ENCODE measurements around the gene TMC4. TPM values are rescaled to one million over a fixed set of nuclear protein-coding genes. Genes with fewer than 3 reads are reported as not detected.

The TMC4 gene
- total and polyA plus RNA-seq, 2 experiments from 2014 or later: 0.18 TPM; not detected in 1

DNA sequence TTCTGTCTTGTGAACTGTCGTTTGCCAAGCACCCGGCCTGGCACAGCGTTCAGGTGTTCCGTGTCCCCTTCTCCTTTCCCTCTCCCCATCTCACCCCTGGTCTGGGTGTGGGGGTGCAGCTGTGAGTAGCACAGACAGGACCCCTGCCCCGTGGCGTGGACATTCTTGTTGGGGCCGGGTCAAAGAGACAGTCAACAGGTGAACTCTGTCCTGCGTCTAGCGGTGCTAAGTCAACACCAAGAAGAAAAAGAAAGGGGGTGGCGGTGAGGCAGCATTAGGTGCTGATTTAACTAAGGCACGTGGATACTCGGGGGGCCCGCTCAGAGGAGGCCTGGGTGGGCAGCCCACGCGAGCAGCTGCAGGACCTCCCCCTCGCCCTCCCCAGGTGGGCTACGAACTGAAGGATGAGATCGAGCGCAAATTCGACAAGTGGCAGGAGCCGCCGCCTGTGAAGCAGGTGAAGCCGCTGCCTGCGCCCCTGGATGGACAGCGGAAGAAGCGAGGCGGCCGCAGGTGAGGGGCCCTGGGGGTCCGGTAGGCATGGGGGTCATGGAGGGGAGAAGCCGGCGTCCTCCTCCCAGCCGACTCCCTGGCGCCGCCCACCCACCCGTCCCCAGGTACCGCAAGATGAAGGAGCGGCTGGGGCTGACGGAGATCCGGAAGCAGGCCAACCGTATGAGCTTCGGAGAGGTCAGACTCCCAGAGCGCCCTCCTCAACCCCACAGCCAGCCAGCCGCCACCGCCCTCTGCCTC, 45.1 kb downstream of the TMC4 start:
- H2AFZ ChIP-seq: no peak overlapping the region
- H4K20me1 ChIP-seq (ENCODE audit: insufficient read depth): no peaks in the 10 kb centered on the region
- no peaks in the 10 kb centered on the region for H3K79me2 ChIP-seq (ENCODE audit: insufficient read depth)
- no peaks in the 10 kb centered on the region; the same call in 1 of the 2 replicates for H3K36me3 ChIP-seq (ENCODE audit: low read depth)
- in situ Hi-C loops (cut with MboI): no loop called here
- H3K4me2 ChIP-seq (ENCODE audit: unreplicated experiment): no peak overlapping the region
- TF ChIP-seq EZH2phosphoT487 (IDR thresholded peaks at IDR 0.05; ENCODE audit: insufficient read depth, low read depth): no peak
- TF ChIP-seq EZH2 (IDR thresholded peaks at IDR 0.05; ENCODE audit: insufficient read depth, poor library complexity, severe bottlenecking): no peak
- no peaks in the 10 kb centered on the region for H3K4me1 ChIP-seq (ENCODE audit: insufficient read depth)
- no peaks in the 10 kb centered on the region for H3K9me2 ChIP-seq (ENCODE audit: insufficient read depth)
- H3K4me3 ChIP-seq: no peak overlapping the region
- DNase-seq: no peak
- H3K27ac ChIP-seq: no peak overlapping the region
- no peaks in the 10 kb centered on the region for H3K9me3 ChIP-seq (ENCODE audit: low read depth)
- 93 to 94% methylated on average over 25 to 44 of the region's 44 CpGs for WGBS, 2 experiments (ENCODE audit: low coverage in 1 of 2, low lambda C conversion rate in 2 of 2, missing lambda C conversion rate in 2 of 2)
- H3K27me3 ChIP-seq (replicated peaks; ENCODE audit: insufficient read depth): no peaks in the 10 kb centered on the region
- no peak overlapping the region for H3K9ac ChIP-seq
- H3F3A ChIP-seq (ENCODE audit: insufficient read depth): no peaks in the 10 kb centered on the region

DNA sequence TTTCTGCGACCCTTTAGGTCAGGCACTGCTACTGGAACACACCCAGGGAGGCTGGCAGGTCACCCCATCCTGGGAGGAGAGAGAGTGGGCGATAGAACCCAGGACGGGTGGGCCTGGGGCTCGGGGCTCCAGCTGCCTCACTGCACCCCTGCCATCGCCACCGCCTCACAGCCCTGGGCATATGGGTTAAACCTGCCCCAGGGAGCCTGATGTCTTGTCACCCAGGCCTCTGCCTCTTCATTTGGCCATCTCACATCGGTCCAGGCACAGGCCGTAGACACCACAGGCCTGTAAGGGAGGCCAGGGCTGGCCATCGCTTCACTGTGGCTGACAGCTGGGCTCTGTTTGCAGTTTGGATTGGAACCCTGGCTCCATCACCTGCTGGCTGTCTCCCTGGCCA, 47.2 kb downstream of the TMC4 start:
- no peaks in the 10 kb centered on the region for H4K20me1 ChIP-seq (ENCODE audit: insufficient read depth)
- no peaks in the 10 kb centered on the region for H3K9me2 ChIP-seq (ENCODE audit: insufficient read depth)
- H3K79me2 ChIP-seq (ENCODE audit: insufficient read depth): no peaks in the 10 kb centered on the region
- no peaks in the 10 kb centered on the region for H3K36me3 ChIP-seq (ENCODE audit: low read depth)
- no peaks in the 10 kb centered on the region for H3K27me3 ChIP-seq (replicated peaks; ENCODE audit: insufficient read depth)
- no peak overlapping the region for H3K9ac ChIP-seq
- H3K4me3 ChIP-seq: no peak overlapping the region
- H3K9me3 ChIP-seq (ENCODE audit: low read depth): no peaks in the 10 kb centered on the region
- TF ChIP-seq EZH2 (IDR thresholded peaks at IDR 0.05; ENCODE audit: insufficient read depth, poor library complexity, severe bottlenecking) (no peak), EZH2phosphoT487 (IDR thresholded peaks at IDR 0.05; ENCODE audit: insufficient read depth, low read depth) (no peak)
- H3K4me2 ChIP-seq (ENCODE audit: unreplicated experiment): no peak overlapping the region
- 87 to 88% methylated on average over 9 of the region's 9 CpGs for WGBS, 2 experiments (ENCODE audit: low coverage in 1 of 2, low lambda C conversion rate in 2 of 2, missing lambda C conversion rate in 2 of 2)
- no peak overlapping the region for H3K27ac ChIP-seq
- no peak overlapping the region for H2AFZ ChIP-seq
- no peaks in the 10 kb centered on the region for H3F3A ChIP-seq (ENCODE audit: insufficient read depth)
- no peak for DNase-seq
- no peaks in the 10 kb centered on the region for H3K4me1 ChIP-seq (ENCODE audit: insufficient read depth)
- in situ Hi-C loops (cut with MboI): no loop called here

DNA sequence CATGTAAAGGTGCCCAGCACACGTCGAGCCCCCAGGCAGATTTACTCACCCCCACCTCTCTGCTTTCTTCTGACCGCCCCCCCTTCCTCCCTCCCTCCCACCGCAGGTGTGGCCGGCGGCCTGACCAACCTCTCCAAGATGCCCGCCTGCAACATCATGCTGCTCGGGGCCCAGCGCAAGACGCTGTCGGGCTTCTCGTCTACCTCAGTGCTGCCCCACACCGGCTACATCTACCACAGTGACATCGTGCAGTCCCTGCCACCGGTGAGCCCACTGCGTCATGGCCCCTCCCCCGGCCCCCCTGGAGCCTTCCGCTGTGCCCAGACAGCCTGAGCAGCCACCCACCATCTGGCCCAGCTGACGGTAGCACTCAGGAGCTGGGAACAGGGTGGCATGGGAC, 48.6 kb downstream of the TMC4 start:
- Histone ChIP-seq H3K4me3 (no peak overlapping the region), H3K36me3 (ENCODE audit: low read depth) (0 out of 2 replicates have a peak, but pooled peaks cover 4% of the 10 kb centered on the region), H2AFZ (no peak overlapping the region), H3K4me2 (ENCODE audit: unreplicated experiment) (no peak overlapping the region), H3K27me3 (replicated peaks; ENCODE audit: insufficient read depth) (no peaks in the 10 kb centered on the region), H3K4me1 (ENCODE audit: insufficient read depth) (no peaks in the 10 kb centered on the region), H3K9me3 (ENCODE audit: low read depth) (no peaks in the 10 kb centered on the region), H3K9me2 (ENCODE audit: insufficient read depth) (no peaks in the 10 kb centered on the region), H3K79me2 (ENCODE audit: insufficient read depth) (no peaks in the 10 kb centered on the region), H3K27ac (no peak overlapping the region), H4K20me1 (ENCODE audit: insufficient read depth) (no peaks in the 10 kb centered on the region), H3K9ac (no peak overlapping the region), H3F3A (ENCODE audit: insufficient read depth) (no peaks in the 10 kb centered on the region)
- in situ Hi-C loops (cut with MboI): no loop called here
- DNase-seq: no peak
- no peak for TF ChIP-seq EZH2phosphoT487 (IDR thresholded peaks at IDR 0.05; ENCODE audit: insufficient read depth, low read depth)
- no peak for TF ChIP-seq EZH2 (IDR thresholded peaks at IDR 0.05; ENCODE audit: insufficient read depth, poor library complexity, severe bottlenecking)
- WGBS, 2 experiments (ENCODE audit: low coverage in 1 of 2, low lambda C conversion rate in 2 of 2, missing lambda C conversion rate in 2 of 2): 89 to 95% methylated on average over 8 to 19 of the region's 19 CpGs

DNA sequence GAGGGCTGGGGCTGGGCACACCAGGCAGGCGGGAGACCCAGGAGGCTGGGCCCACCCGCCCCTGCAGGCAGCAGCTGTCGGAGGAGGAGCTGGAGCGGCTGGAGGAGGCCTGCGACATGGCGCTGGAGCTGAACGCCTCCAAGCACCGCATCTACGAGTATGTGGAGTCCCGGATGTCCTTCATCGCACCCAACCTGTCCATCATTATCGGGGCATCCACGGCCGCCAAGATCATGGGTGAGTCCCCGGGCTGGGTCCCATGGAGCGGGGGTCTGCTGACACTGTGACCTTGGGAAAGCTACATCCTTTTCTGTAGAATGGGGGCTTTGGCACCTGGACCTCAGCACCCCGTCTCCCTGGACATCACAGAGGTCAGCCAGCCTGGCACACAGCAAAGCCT, 49.3 kb downstream of the TMC4 start:
- Histone ChIP-seq H3K9me2 (ENCODE audit: insufficient read depth) (no peaks in the 10 kb centered on the region), H2AFZ (no peak overlapping the region), H3F3A (ENCODE audit: insufficient read depth) (no peaks in the 10 kb centered on the region), H3K36me3 (ENCODE audit: low read depth) (0 out of 2 replicates have a peak, but pooled peaks cover 5% of the 10 kb centered on the region), H4K20me1 (ENCODE audit: insufficient read depth) (no peaks in the 10 kb centered on the region), H3K9me3 (ENCODE audit: low read depth) (no peaks in the 10 kb centered on the region), H3K4me2 (ENCODE audit: unreplicated experiment) (no peak overlapping the region), H3K79me2 (ENCODE audit: insufficient read depth) (no peaks in the 10 kb centered on the region), H3K27ac (no peak overlapping the region), H3K9ac (no peak overlapping the region), H3K4me1 (ENCODE audit: insufficient read depth) (no peaks in the 10 kb centered on the region), H3K27me3 (replicated peaks; ENCODE audit: insufficient read depth) (no peaks in the 10 kb centered on the region), H3K4me3 (no peak overlapping the region)
- TF ChIP-seq EZH2phosphoT487 (IDR thresholded peaks at IDR 0.05; ENCODE audit: insufficient read depth, low read depth) (no peak), EZH2 (IDR thresholded peaks at IDR 0.05; ENCODE audit: insufficient read depth, poor library complexity, severe bottlenecking) (no peak)
- 93 to 97% methylated on average over 14 to 17 of the region's 17 CpGs for WGBS, 2 experiments (ENCODE audit: low coverage in 1 of 2, low lambda C conversion rate in 2 of 2, missing lambda C conversion rate in 2 of 2)
- no peak for DNase-seq
- in situ Hi-C loops (cut with MboI): no loop called here
